Central memory CD8-positive, alpha-beta T cell (primary cell): ENCODE data around the gene FUOM.

Source experiments
- ATAC-seq: fragments of 150-1000 bp; cut with Tn5 transposase; replicated peaks from 2 replicates; pipeline ENCODE4 v1.10.0; 2022; ENCODE audit warnings: mild to moderate bottlenecking, moderate FRiP score, moderate number of reproducible peaks; ENCODE audit not compliant: poor library complexity, severe bottlenecking; ENCODE audit errors: extremely low read depth
- DNase-seq, 2 donors: peaks; one replicate each; pipeline ENCODE4 v3.0.0; 2021; ENCODE audit warnings: low spot score in 2 of 2
- H3K27ac Mint-ChIP-seq: one replicate; pipeline ENCODE4 v1.8.0; 2022; ENCODE audit warnings: low read depth, mild to moderate bottlenecking, moderate library complexity, mixed read lengths
- H3K27me3 Mint-ChIP-seq: one replicate; pipeline ENCODE4 v1.8.0; 2022; ENCODE audit warnings: mixed read lengths
- H3K36me3 Mint-ChIP-seq: one replicate; pipeline ENCODE4 v1.8.0; 2022; ENCODE audit warnings: mild to moderate bottlenecking, moderate library complexity, mixed read lengths; ENCODE audit not compliant: insufficient read depth
- H3K4me1 Mint-ChIP-seq: one replicate; pipeline ENCODE4 v1.8.0; 2022; ENCODE audit warnings: mixed read lengths
- H3K4me3 Mint-ChIP-seq: one replicate; pipeline ENCODE4 v1.8.0; 2022; ENCODE audit warnings: mild to moderate bottlenecking, moderate library complexity, mixed read lengths
- H3K9me3 Mint-ChIP-seq: one replicate; pipeline ENCODE4 v1.8.0; 2022; ENCODE audit warnings: mixed read lengths

Gene FUOM

DNA sequence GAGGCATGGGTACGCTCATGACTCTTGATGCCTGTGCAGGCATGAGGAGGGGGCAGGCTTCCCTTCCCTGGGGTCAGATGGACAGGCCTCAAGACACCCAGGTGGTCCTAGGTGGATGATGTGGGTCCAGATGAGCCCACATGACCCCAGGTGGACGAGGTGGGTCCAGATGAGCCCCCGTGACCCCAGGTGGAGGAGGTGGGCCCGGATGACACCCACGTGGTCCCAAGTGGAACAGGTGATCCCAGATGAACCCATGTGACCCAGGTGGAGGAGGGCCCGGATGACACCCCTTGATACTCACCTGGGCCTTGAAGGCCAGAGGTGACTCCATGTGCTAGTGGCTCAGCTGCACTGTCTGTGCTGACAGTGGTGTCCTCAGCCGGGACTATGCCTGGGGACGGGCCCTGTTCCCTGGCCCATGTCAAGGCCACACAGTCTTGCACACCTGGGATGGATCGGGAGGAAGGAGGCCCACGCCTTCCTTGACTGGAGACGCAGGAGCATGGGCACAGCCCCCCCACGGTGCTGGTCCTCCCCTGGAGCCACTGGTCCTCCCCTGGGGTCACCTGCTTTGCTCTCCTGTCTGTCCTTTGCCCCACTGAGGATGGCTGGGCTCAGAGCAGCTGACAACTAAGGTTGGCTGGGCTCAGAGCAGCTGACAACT lies 7.4 kb downstream of the FUOM start:
- Mint-ChIP-seq H3K4me1 (no peaks in the 10 kb centered on the region), H3K4me3 (no peak overlapping the region), H3K9me3 (no peaks in the 10 kb centered on the region), H3K36me3 (no peaks in the 10 kb centered on the region), H3K27me3 (peaks cover 25% of the 10 kb centered on the region), H3K27ac (no peak overlapping the region)
- DNase-seq = no peak
- no peak for ATAC-seq

- no peaks in the 10 kb centered on the region for H3K36me3 Mint-ChIP-seq
Observed at GRCh38 chr10:133349577-133350011, 8.2 kb downstream of the FUOM start.

GRCh38 chr10:133349160-133349568 lies 8.7 kb downstream of the FUOM start:
- Mint-ChIP-seq H3K27me3 (peaks cover 38% of the 10 kb centered on the region), H3K36me3 (no peaks in the 10 kb centered on the region), H3K9me3 (no peaks in the 10 kb centered on the region), H3K4me3 (no peak overlapping the region), H3K27ac (no peak overlapping the region), H3K4me1 (no peaks in the 10 kb centered on the region)
- DNase-seq = no peak
- no peak for ATAC-seq

More at GRCh38 chr10:133349577-133350011, 8.2 kb downstream of the FUOM start:
- no peak for ATAC-seq
- no peak for DNase-seq
- Mint-ChIP-seq H3K27me3 (peaks cover 34% of the 10 kb centered on the region), H3K4me3 (no peak overlapping the region), H3K4me1 (no peaks in the 10 kb centered on the region), H3K27ac (no peak overlapping the region), H3K9me3 (no peaks in the 10 kb centered on the region)

DNA sequence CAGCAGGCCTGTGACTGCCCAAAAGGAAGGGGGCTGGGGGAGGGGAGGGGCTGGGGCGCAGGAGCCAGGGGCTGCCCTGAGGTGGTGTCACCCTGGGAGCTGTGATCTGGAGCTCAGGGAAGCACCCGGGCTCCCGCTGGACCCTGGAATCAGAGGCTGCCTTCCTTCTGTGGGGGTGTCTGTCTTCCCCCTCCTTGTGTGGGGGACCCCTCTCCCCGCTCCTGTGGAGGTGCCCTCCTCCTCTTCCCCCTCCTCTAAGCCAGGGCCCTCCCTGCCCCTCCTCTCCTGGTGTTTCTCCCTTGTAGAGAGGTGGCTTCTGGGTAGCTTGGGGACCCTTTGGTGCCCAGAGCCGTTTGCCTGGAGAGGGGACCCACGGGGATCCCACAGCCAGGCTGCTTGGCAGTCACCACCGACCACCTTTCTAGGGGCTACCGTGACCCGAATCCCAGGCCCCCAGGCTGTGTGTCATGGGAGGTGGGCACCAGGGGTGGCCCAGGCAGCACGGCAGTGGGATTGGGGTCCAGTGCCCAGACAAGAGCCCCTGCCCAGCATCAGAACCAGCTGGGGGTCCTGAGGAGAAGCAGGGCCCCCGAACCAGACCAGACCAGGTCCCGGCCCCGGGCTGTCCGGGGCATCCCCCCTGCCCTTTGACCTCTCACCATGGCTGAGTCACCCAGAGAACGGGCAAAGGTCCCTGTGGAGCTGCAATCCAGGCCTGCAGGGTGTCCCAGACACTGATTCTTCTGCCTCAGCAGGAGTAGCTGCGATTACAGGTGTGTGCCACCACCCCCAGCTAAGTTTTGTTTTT lies 9.9 kb downstream of the FUOM start:
- H3K27me3 Mint-ChIP-seq = peaks cover 38% of the 10 kb centered on the region
- ATAC-seq = no peak
- H3K36me3 Mint-ChIP-seq = peaks cover 1% of the 10 kb centered on the region
- H3K9me3 Mint-ChIP-seq = no peaks in the 10 kb centered on the region
- no peak overlapping the region for H3K4me3 Mint-ChIP-seq
- H3K27ac Mint-ChIP-seq = no peak overlapping the region
- DNase-seq = no peak
- H3K4me1 Mint-ChIP-seq = no peaks in the 10 kb centered on the region

DNA sequence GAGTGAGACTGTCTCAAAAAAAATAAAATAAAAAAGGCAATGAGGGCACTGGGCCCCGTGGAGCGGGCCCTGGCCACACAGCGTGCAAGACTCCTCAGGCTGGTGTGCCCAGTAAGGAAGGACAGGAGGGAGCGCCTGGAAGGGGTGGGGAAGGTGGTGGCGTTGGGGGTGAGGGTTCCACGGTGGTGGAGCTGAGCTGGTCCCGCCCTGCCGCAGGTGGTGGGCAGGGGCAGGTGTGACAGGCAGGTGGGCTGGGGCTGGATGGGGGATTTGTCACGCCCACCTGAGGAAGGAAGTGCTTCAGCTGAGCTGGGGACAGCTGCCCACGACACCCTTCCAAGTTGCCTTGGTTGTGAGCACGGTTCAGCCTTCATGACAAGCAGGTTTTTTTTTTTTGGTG lies 11.4 kb downstream of the FUOM start:
- ATAC-seq = no peak
- peaks cover 46% of the 10 kb centered on the region for H3K27me3 Mint-ChIP-seq

DNA sequence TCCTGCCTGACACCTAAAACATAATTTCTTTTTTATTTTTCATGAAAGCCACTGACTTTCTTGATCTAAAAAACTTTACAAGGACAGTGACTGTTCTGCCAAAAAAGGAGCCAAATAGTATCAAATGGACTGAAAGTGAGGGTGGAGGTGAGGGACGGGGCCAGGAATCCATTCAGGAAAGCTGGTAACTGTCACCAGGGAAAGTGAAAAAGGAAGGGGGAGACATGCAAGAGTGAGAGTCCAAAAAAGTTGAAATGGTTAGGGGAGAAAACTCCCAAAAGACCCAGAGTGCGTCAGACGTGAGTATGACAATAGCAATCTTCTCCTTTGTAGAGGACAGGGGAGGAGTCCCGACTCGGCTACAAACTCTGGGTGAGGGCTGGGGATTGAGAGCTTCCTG lies 13.6 kb downstream of the FUOM start:
- Mint-ChIP-seq H3K27ac (no peak overlapping the region), H3K27me3 (peaks cover 41% of the 10 kb centered on the region), H3K4me1 (no peaks in the 10 kb centered on the region), H3K4me3 (no peak overlapping the region), H3K36me3 (peaks cover 1% of the 10 kb centered on the region), H3K9me3 (no peaks in the 10 kb centered on the region)
- DNase-seq = no peak
- ATAC-seq = no peak

More for the DNA sequence above, 11.4 kb downstream of the FUOM start:
- no peaks in the 10 kb centered on the region for H3K9me3 Mint-ChIP-seq
- DNase-seq = no peak
- no peak overlapping the region for H3K27ac Mint-ChIP-seq
- H3K4me3 Mint-ChIP-seq = no peak overlapping the region
- peaks cover 1% of the 10 kb centered on the region for H3K36me3 Mint-ChIP-seq
- no peaks in the 10 kb centered on the region for H3K4me1 Mint-ChIP-seq

- DNase-seq (no peak), ATAC-seq (no peak)
- H3K27me3 Mint-ChIP-seq = peaks cover 34% of the 10 kb centered on the region
- no peaks in the 10 kb centered on the region for H3K9me3 Mint-ChIP-seq
- H3K36me3 Mint-ChIP-seq = peaks cover 1% of the 10 kb centered on the region
- H3K4me1 Mint-ChIP-seq = no peaks in the 10 kb centered on the region
- no peak overlapping the region for H3K27ac Mint-ChIP-seq
- no peak overlapping the region for H3K4me3 Mint-ChIP-seq
Observed at GRCh38 chr10:133343558-133343957, 14.3 kb downstream of the FUOM start.

GRCh38 chr10:133342942-133343341 lies 14.9 kb downstream of the FUOM start:
- Mint-ChIP-seq H3K4me3 (no peak overlapping the region), H3K9me3 (no peaks in the 10 kb centered on the region), H3K27me3 (peaks cover 34% of the 10 kb centered on the region), H3K36me3 (peaks cover 1% of the 10 kb centered on the region), H3K4me1 (no peaks in the 10 kb centered on the region), H3K27ac (no peak overlapping the region)
- ATAC-seq (no peak), DNase-seq (no peak)

GRCh38 chr10:133341983-133342382 lies 15.8 kb downstream of the FUOM start:
- Mint-ChIP-seq H3K27me3 (peaks cover 34% of the 10 kb centered on the region), H3K9me3 (no peaks in the 10 kb centered on the region), H3K27ac (no peak overlapping the region), H3K4me3 (no peak overlapping the region), H3K4me1 (no peaks in the 10 kb centered on the region), H3K36me3 (peaks cover 1% of the 10 kb centered on the region)
- no peak for DNase-seq
- ATAC-seq = no peak

GRCh38 chr10:133339708-133340380 lies 18.0 kb downstream of the FUOM start:
- Mint-ChIP-seq H3K9me3 (no peaks in the 10 kb centered on the region), H3K27me3 (peaks cover 15% of the 10 kb centered on the region), H3K4me3 (no peak overlapping the region), H3K36me3 (peaks cover 11% of the 10 kb centered on the region), H3K4me1 (peaks cover under 1% of the 10 kb centered on the region), H3K27ac (no peak overlapping the region)
- no peak for DNase-seq
- no peak for ATAC-seq

DNA sequence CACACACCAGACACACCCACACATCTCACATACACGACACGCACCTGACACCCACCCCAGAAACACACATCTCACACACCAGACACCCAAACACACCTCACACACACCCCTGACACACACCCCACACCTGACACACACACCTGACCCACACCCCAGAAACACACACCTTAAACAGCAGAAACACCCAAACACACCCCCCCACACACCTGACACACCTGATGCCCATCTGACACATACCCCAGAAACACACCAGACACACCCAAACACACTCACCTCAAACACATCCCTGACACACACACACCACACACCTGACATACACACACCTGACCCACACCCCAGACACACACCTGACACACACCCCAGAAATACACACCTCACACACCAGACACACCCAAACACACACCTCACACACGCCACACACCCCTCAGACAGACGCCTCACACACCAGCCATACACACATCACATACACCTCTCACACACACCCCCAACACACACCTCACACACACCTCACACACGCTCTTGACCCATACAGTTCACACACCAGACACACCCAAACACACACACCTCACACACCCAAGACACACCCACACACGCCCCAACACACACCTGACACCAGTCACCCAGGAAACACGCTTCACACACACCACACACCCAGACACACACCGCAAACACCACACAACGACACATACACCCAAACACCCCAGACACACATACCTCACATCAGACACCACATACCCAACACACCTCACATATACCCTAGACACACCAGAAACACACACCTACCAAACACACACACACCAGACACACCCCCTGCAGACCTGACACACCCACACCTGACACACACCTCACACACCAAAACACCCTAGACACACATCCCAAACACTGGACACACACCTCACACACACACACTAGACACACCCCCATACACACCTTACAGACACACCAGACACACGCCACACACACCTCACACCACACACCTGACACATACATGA lies 19.4 kb downstream of the FUOM start:
- Mint-ChIP-seq H3K36me3 (peaks cover 13% of the 10 kb centered on the region), H3K27me3 (peaks cover 8% of the 10 kb centered on the region), H3K4me1 (peaks cover 4% of the 10 kb centered on the region), H3K9me3 (no peaks in the 10 kb centered on the region), H3K4me3 (no peak overlapping the region), H3K27ac (no peak overlapping the region)
- DNase-seq = no peak
- ATAC-seq = no peak

DNA sequence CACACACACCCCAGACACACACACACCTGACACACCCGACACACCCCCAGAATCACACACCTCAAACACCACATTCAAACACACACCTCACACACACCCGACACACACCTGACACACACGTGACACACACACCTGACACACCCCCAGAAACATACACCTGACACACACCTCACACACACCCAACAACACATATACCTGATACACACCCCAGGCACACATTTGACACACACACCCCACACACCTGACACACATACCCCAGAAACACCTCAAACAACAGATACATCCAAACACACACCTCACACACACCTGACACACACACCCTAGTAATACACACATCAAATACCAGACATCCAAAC lies 20.5 kb downstream of the FUOM start:
- Mint-ChIP-seq H3K4me3 (no peak overlapping the region), H3K9me3 (no peaks in the 10 kb centered on the region), H3K27me3 (peaks cover 8% of the 10 kb centered on the region), H3K36me3 (peaks cover 12% of the 10 kb centered on the region), H3K4me1 (peaks cover 4% of the 10 kb centered on the region), H3K27ac (no peak overlapping the region)
- no peak for ATAC-seq
- no peak for DNase-seq
